DND-41 (cell line): ENCODE data around the gene LONP2.

Experiments
- ATAC-seq: fragments of 200-7000 bp; cut with Tn5 transposase; 3 replicates; pipeline ENCODE4 v1.9.1; 2021; ENCODE audit warnings: low read depth; ENCODE audit not compliant: insufficient read depth
- DNase-seq: peaks from one replicate; pipeline ENCODE4 v3.0.0-alpha.2; 2020
- H2AFZ ChIP-seq: 2 replicates; pipeline ENCODE4 v1.6.0; 2012; ENCODE audit warnings: low read depth, low read length
- H3K27ac ChIP-seq: 2 replicates; pipeline ENCODE4 v1.5.1; 2012; ENCODE audit warnings: low read length, inconsistent platforms
- H3K27me3 ChIP-seq: fragments of 200-600 bp; sonication (generic); 2 replicates; pipeline ENCODE4 v1.6.0; 2012; ENCODE audit warnings: low read length, mild to moderate bottlenecking, inconsistent platforms; ENCODE audit not compliant: insufficient read depth, poor library complexity
- H3K36me3 ChIP-seq: 2 replicates; pipeline ENCODE4 v1.5.1; 2012; ENCODE audit warnings: low read length, inconsistent platforms; ENCODE audit not compliant: insufficient read depth
- H3K4me1 ChIP-seq: 2 replicates; pipeline ENCODE4 v1.5.1; 2012; ENCODE audit warnings: mild to moderate bottlenecking, low read length; ENCODE audit not compliant: insufficient read depth
- H3K4me2 ChIP-seq: 2 replicates; pipeline ENCODE4 v1.6.0; 2012; ENCODE audit warnings: mild to moderate bottlenecking, moderate library complexity, low read length, inconsistent platforms; ENCODE audit not compliant: insufficient read depth
- H3K4me3 ChIP-seq, 2 experiments: fragments of 200-600 bp in 1 of 2; shearing (Covaris generic) in 1 of 2; 2 replicates each; pipeline ENCODE4 v1.5.1; 2012 to 2016; ENCODE audit warnings: inconsistent platforms in 2 of 2, low read length in 2 of 2, mild to moderate bottlenecking in 2 of 2, low read depth in 1 of 2, moderate library complexity in 1 of 2
- H3K79me2 ChIP-seq: 2 replicates; pipeline ENCODE4 v1.6.0; 2012; ENCODE audit warnings: low read length, inconsistent platforms; ENCODE audit not compliant: insufficient read depth
- H3K9ac ChIP-seq: 2 replicates; pipeline ENCODE4 v1.6.0; 2012; ENCODE audit warnings: low read depth, mild to moderate bottlenecking, inconsistent platforms, low read length, moderate library complexity
- H3K9me3 ChIP-seq: 2 replicates; pipeline ENCODE4 v1.5.1; 2012; ENCODE audit warnings: low read length, moderate library complexity, mild to moderate bottlenecking, inconsistent platforms; ENCODE audit not compliant: insufficient read depth, severe bottlenecking
- H4K20me1 ChIP-seq: 2 replicates; pipeline ENCODE4 v1.6.0; 2012; ENCODE audit warnings: low read length; ENCODE audit not compliant: insufficient read depth
- EZH2 ChIP-seq: IDR thresholded peaks from 3 replicates; pipeline ENCODE4 v1.6.1; 2012; ENCODE audit warnings: borderline replicate concordance, low read depth, mild to moderate bottlenecking, moderate library complexity, low read length, inconsistent platforms; ENCODE audit not compliant: severe bottlenecking
- TF ChIP-seq, protein P1 (sequence below): IDR thresholded peaks from 2 replicates; pipeline ENCODE4 v1.5.1; 2012; ENCODE audit warnings: borderline replicate concordance, low read length, moderate library complexity, mild to moderate bottlenecking; ENCODE audit not compliant: poor library complexity, severe bottlenecking; ENCODE audit errors: extremely low read depth

The LONP2 gene

DNA sequence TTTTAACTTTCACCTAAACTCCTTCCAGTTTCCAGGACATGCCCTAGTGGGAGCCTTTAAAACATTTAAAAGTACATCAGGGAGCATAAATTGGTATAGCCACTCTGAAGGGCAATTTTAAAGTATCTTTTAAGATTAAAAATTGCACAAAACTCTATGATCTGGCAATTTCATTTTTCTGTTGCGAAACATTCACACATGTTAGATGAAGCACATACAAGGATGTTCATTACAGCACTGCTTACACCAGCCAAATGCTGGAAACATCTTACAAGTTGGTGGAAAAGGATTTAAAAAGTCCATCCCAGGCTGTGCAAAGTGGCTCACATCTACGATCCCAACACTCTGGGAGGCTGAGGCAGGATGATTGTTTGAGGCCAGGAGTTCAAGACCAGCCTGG lies 26.4 kb upstream of the LONP2 start:
- Histone ChIP-seq H4K20me1 (no peaks in the 10 kb centered on the region), H3K79me2 (no peaks in the 10 kb centered on the region), H3K4me1 (no peaks in the 10 kb centered on the region), H2AFZ (no peak overlapping the region), H3K27ac (no peak overlapping the region), H3K4me2 (no peak overlapping the region), H3K9ac (no peak overlapping the region), H3K36me3 (no peaks in the 10 kb centered on the region), H3K27me3 (no peaks in the 10 kb centered on the region), H3K9me3 (no peaks in the 10 kb centered on the region), H3K4me3 (no peak overlapping the region)
- TF ChIP-seq, protein P1, sequence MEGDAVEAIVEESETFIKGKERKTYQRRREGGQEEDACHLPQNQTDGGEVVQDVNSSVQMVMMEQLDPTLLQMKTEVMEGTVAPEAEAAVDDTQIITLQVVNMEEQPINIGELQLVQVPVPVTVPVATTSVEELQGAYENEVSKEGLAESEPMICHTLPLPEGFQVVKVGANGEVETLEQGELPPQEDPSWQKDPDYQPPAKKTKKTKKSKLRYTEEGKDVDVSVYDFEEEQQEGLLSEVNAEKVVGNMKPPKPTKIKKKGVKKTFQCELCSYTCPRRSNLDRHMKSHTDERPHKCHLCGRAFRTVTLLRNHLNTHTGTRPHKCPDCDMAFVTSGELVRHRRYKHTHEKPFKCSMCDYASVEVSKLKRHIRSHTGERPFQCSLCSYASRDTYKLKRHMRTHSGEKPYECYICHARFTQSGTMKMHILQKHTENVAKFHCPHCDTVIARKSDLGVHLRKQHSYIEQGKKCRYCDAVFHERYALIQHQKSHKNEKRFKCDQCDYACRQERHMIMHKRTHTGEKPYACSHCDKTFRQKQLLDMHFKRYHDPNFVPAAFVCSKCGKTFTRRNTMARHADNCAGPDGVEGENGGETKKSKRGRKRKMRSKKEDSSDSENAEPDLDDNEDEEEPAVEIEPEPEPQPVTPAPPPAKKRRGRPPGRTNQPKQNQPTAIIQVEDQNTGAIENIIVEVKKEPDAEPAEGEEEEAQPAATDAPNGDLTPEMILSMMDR, result no peak
- no peak for TF ChIP-seq EZH2
- ATAC-seq (no peak), DNase-seq (no peak)

DNA sequence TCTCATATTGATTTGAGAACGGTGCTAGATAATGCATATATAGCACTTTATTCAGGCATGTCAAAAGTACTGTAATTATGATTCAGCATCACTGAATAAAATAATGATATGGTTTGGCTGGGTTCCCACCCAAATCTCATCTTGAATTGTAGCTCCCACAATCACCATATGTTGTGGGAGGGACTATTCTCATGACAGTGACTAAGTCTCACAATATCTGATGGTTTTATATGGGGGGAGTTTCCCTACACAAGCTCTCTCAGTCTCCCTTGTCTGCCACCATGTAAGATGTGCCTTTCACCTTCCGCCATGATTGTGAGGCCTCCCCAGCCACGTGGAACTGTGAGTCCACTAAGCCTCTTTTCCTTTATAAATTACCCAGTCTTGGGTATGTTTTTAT lies 25.6 kb upstream of the LONP2 start:
- no peaks in the 10 kb centered on the region for H3K27me3 ChIP-seq

DNA sequence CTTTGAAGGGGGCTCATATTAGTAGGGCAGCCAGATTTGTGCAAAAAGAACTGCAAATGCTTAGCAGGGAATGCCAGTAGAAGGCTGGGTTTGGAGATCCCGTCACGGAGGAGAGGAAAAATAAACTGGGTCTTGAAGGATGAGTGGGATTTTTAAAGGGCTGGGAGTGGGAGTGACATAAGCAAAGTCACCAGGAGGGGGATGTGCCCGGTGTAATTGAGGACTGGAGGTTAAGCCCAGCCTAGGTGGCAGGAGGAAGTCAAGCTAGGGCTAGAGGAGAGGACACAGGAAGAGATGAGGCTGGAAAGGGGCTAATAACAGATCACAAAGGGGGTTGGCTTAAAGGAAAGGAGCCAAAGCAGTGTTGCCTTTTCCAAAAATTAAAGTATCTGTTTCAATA lies 23.2 kb upstream of the LONP2 start:
- H3K27ac ChIP-seq, result no peak overlapping the region
- H4K20me1 ChIP-seq, result no peaks in the 10 kb centered on the region
- DNase-seq (no peak), ATAC-seq (no peak)
- no peaks in the 10 kb centered on the region for H3K9me3 ChIP-seq
- no peak overlapping the region for H3K4me2 ChIP-seq
- no peak overlapping the region for H2AFZ ChIP-seq
- TF ChIP-seq, protein P1, result no peak
- TF ChIP-seq EZH2, result no peak
- no peaks in the 10 kb centered on the region for H3K36me3 ChIP-seq
- H3K4me3 ChIP-seq, result no peak overlapping the region
- H3K4me1 ChIP-seq, result no peaks in the 10 kb centered on the region
- H3K79me2 ChIP-seq, result no peaks in the 10 kb centered on the region
- H3K27me3 ChIP-seq, result no peaks in the 10 kb centered on the region
- H3K9ac ChIP-seq, result no peak overlapping the region

More for the DNA sequence above, 25.6 kb upstream of the LONP2 start:
- ATAC-seq, result no peak
- H3K4me3 ChIP-seq, result no peak overlapping the region
- H4K20me1 ChIP-seq, result no peaks in the 10 kb centered on the region
- no peak for DNase-seq
- H3K4me2 ChIP-seq, result no peak overlapping the region
- no peak for TF ChIP-seq EZH2
- TF ChIP-seq, protein P1, result no peak
- no peak overlapping the region for H2AFZ ChIP-seq
- no peak overlapping the region for H3K27ac ChIP-seq
- H3K79me2 ChIP-seq, result no peaks in the 10 kb centered on the region
- H3K36me3 ChIP-seq, result no peaks in the 10 kb centered on the region
- H3K9me3 ChIP-seq, result no peaks in the 10 kb centered on the region
- no peaks in the 10 kb centered on the region for H3K4me1 ChIP-seq
- H3K9ac ChIP-seq, result no peak overlapping the region

DNA sequence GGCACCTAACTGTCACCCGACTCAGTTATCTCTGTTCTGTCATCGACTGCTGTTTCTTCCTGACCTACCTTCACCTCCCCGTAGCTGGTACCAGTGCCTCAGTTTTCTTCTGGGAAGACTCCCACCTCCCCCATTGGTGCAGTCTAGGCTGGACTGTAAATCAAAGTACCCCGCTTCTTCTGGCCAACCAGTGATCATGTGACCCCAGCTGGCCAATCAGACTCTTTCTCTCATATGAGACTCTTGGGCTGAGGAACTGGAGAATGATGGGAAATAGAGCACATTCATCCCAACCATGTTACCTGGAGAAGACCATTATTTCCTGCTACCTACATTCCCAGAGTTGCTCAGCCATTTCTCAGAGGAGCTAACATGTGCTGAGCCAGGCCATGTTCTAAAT lies 20.6 kb upstream of the LONP2 start:
- Histone ChIP-seq H3K9ac (no peak overlapping the region), H3K27me3 (no peaks in the 10 kb centered on the region), H3K9me3 (no peaks in the 10 kb centered on the region), H2AFZ (no peak overlapping the region), H4K20me1 (no peaks in the 10 kb centered on the region), H3K36me3 (no peaks in the 10 kb centered on the region), H3K4me2 (no peak overlapping the region), H3K4me1 (no peaks in the 10 kb centered on the region), H3K79me2 (no peaks in the 10 kb centered on the region), H3K4me3 (no peak overlapping the region), H3K27ac (no peak overlapping the region)
- ATAC-seq (no peak), DNase-seq (no peak)
- no peak for TF ChIP-seq EZH2
- TF ChIP-seq, protein P1, result no peak
